Amygdala (tissue), 56 donors: ENCODE results near the gene CAMTA1.

Experiments
- DNase-seq, 56 donors: peaks; one replicate each; lab custom pipeline; 2025; lab: John Stamatoyannopoulos, UW

The CAMTA1 gene

DNA sequence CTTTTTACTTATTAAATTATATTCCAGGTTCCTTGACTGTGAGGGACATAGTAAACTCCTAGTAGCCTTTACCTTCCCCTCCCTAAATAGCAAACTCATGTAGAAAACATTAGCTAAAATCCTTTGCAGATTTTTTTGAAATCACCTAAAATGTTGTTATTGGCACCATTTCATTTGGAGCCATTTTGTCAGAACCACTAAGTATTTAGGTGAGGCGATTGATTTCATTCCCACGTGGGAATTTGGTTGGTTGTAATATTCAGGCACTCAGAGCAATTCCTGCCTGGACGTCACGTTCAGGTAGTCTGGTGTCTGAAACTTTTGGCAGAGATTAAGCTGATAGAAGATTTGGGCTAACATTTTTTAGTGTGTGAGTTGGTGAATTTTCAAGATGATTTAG lies 84.3 kb downstream of the CAMTA1 start:
- DNase-seq: no peak

DNA sequence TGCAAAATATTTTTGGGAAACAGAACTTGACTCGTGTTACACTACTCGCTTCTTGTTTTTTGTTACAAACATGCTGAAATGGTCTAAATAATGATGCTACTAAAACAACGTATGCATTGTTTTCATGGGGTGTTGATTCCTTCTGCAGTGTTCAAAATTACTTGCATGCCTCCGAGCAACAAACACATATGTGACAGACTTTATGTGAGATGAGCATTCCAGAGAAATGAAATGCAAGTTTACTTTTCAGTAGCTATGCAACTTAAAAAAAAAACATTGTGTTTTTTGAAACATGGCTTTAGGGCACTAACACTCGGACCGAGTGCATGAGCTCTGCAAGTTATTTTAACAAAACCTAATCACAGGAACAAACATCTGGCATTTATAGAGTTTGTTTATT lies 84.8 kb downstream of the CAMTA1 start:
- DNase-seq: no peak

DNA sequence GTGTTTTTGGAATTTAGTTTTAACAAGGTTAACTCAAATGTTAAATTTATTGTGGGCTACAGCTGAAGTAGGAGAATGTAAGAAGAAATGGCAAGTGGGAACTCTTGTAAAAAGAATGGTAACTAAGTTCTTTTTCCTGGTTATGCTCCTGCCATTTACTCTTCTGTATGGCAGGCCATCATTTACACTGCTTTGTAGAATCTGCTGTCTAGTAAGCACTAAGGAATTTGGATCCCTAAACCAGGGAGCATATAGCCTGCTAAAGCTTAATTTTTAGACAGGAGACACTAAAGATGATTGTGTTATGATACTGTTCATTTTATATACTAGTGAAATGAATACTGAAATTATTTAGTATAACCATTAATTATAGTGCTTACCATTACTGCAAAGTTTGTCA lies 85.3 kb downstream of the CAMTA1 start:
- DNase-seq: no peak

DNA sequence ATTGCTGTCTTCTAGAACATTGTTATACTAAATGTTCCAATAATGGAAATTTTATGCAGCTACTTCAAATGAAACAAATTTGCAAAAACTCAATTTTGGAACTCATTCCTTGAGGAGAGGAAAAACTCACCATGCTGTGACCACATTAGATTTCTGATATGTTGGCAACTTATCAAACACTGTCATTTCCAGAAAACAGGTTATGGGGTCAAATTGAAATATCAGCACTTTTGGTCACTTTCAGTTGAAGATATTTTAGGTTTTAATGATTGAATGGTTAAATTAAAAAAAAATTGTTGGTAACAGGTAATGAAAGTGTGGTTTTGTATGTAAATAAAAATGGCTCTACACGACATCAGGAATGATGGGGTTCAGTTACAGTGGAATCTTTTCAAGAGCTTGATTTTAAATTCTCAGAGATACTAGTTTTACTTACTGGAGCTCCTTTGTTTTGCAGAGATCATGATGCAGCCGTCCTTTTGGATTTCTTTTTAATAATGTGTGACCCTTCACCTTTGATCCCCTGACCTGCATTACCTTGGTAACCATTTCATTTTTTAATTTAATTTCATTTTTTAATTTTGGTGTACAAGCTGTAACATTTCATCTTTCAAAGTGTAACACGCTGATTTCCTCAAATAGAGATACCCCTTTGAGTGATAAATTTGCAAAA lies 86.2 kb downstream of the CAMTA1 start:
- no peak for DNase-seq

DNA sequence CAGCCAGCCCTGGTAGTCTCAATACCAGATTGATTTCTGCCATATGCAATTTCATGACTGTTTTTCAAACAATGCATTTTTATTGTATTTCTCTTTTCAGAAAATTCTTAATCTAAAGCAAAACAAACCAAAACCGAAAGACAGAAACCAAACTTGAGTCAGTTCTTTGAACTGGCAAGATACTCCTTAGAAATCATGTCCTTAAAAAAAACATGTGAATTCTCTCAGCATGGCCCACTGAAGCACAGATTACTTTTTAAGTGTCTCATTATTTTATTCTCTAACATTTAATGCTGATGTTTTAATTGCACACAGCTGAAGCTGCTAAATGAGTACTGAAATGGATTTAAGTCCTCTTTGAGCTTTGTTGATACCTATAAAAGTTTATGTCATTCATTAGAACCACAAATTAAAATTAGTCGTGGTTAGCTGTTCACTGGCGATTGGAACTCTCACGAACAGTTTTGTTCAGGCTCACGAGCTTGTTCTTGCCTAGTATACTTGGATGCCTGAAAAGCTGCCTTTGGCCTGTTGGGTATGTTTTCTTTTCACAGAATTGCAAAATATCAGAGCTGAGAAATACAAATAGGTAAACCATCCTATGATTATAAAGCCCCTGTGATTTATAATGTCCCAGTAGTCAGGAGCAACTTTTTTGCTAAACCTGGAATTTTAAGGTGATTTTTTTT lies 87.5 kb downstream of the CAMTA1 start:
- no peak for DNase-seq

DNA sequence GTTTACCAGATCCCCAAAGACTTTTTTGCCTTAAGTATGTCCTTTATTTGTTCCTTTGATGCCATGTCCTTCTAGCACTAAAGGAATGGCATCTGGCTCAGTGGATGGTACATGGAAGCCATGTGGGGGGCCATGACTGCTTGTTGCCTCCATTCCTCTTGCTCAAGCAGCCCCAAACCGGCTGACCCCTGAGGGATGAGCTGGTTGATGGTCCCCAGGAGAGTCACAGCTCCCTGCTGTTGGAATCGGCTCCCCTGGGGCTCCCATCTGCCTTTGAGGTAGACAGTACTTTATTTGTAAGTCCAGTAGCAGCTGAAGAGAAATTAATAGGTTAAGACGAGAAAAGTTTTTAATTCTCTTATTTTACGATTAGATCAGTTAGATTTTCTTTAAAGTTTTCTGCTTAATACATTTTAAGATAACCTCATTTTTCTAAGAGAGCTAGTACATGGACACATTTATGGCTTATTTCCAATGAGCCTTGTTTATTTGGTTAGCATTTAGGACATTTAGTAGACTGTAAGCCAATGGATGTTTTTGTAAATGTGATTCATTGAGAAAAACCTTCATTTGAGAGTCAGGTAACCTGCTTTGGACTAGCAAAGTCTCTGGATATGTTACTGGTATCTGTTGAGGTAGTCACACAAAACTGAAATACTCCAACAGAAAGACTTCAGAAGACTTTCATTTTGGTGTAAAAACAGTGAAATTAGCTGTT lies 88.2 kb downstream of the CAMTA1 start:
- DNase-seq: no peak

DNA sequence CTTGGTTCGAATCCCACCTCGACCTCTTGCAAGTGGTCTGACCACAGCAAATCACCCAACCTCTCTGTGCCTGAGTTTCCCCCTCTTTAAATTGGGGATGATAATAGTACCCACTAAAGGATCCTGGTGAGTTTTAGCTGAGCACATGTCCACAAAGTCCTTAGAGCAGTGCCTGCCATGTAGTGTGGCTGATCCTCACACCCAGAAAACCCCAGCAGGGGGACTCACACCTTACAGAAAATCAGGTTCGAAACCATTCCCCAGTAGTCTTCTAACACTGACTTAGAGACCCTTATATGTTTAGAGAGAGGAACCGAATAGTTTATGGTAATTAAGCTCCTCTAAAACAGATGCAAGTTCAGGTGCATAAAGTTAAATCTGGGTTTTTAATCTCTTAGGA lies 89.0 kb downstream of the CAMTA1 start:
- no peak for DNase-seq

DNA sequence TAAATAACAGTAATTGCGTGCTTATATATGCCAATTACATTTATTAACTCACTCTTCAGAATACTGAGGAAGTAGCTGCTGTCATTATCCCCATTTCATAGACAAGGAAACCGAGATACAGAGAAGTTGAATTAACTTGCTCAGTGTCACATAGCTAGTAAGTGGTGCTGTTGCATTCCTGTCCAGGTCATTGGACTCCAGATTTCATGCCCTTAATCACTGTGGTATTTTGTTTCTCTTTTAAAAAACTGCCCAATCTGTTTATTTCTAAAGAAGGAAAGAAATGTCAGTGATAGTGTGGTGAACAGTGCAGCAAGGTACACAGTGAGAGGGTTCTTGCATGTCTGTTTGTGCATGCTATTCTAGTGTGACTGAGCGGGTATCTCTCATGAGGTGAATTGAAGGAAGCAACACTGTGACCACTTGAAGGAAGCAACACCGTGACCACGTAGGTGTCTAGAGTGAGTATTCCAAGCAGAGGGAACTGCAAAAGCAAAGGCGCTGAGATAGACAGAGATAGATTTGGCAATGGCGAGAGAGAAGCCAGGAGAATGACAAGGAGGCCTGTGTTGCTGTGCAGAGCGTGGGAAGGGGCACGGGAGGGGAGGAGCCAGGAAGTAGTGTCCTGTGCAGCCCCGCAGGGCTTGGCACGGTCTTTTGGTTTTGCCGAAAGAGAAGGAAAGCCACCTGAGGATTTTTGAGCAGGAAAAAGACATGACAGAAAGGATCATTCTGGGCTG lies 95.9 kb downstream of the CAMTA1 start:
- no peak for DNase-seq

DNA sequence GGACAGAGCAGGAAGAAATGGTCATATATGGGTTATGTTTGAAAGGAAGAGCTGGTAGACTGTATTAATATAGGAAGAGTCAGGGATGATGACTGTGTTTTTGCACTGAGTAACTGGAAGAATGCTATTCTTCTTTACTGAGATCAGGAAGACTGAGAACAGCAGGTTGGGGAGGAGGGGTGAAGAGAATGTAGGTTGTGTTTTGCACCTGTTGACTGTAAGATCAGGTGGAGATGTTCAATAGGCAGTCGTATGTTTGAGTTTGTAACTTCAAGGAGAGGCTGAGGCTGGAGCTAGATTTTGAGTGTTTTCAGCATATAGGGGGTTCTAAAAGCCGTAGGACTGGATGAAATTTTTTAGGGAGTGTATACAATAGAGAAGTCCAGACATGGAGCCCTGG lies 97.2 kb downstream of the CAMTA1 start:
- no peak for DNase-seq

DNA sequence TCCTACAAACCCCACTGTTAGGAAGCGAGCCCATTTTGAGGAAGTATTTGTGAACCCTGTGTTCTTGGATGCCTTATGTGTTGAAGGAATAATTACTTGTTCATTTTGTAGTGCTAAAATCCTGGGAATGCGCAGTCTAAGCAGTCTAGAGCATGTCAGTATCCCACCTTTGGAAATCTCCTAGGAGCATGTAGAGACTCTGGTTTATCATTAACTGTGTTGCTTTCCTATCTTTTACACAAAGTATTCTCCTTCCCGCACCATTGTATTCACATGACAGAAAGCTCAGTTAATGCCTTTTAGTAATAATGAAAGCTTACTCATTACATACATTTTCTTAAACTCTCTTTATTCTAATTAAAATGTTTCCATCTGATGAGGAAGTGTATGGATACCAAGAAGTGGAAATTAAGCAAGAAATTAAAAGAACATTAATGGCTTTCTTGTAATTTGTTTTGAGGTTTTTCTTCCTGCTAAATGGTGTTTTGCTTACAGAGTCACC lies 99.4 kb downstream of the CAMTA1 start:
- no peak for DNase-seq

DNA sequence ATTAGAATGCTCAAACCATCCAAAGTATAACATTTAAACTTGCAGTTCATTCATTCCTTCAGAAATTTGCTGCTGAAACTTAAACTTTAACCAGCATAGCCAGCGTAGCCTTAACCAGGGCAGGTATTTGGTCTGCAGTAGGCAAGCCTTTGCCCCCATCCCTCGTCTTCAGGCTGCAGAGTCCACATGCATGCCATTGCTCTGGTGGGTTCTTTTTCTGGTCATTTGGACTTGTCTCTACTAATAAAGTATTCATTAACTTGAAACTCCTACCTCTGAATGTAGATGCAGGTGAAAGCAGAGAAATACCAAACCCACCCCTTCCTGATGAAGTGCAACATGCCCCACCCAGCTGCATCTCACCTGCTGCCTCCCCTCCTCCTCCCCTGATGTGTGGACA lies 100.2 kb downstream of the CAMTA1 start:
- no peak for DNase-seq

DNA sequence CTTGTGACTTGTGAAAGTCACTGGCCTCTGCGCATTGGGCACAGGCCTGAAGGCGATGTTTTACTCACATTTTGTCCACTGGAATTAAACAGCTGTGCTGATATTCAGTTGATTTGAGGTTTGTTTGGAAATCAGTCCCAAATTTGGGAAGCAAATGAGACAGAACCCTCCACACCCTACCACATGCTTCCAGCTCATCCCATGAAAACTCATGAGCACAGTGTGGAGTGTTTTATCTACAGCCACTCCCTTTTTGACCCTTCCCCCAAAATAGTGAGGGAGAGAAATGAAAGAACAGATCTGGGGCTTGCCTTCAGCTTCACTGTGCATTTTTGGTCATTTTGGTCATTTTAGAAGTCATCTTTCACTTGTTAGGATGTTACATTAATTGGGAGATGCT lies 101.3 kb downstream of the CAMTA1 start:
- no peak for DNase-seq

DNA sequence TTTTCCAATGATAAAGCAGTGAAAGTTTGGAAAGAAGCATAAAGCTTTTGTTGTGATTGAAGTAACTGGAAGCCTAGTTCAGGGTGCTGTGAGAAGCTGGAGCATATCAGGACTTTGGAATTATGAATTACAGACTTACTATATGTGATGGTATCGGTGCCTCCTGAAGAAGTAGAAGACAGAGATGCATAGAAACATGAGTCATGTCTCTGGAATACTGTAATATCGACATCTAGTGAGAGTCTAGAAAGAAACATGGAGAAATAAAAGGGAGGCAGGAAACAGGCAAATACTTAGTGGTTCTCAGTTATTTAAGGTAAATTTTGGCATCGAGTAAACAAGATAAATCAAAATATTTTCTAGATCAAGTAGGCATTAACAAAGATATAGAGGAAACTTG lies 103.0 kb downstream of the CAMTA1 start:
- no peak for DNase-seq

DNA sequence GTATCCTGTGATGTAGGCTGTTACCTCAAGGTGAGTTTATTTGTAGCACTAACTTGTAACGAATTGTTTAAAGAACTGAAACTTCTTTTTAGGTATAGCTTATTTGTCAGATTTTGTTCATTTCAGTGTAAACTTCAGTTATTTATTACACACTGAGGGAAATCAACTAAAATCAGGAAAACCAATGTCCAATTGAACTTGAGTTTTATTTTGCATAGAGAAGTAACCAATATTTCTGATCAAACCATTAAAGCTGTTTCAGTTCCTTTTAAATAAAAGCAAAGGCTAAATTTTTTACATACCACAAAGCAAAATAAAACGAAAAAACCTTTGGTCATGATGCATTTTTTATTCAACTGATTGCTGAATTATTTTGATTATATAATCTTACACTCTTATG lies 103.6 kb downstream of the CAMTA1 start:
- no peak for DNase-seq

DNA sequence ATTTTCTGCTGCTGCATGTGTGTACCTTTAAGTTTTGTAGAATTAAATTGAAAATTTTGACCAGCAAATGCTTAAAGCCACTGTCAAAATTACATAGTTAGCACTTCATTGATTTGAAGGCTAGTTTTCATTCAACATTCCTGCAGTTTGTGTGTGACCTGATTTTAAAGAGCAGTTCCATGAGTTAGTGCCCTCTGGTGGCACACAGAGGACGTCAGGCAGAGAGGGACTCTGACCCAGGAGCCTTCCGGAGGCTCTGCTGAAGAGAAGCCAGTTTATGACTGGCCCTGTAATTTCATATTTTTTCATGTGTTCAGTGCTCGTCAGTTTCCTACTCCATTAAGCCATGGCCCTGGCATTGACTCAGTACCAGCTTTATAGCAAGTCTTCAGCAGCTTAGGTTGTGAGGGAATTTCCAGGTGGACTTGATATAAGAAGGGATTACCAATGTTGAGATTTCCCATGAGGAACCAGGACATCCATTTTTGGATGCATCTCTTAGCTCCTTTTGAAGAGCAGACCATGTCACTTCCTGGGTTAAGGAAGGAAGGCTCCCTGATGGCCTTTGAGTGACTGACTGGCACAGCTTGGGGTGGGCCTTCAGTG lies 104.7 kb downstream of the CAMTA1 start:
- DNase-seq: peak in 23 of 56 donors; percentile 6 to 70 (median 21)

DNA sequence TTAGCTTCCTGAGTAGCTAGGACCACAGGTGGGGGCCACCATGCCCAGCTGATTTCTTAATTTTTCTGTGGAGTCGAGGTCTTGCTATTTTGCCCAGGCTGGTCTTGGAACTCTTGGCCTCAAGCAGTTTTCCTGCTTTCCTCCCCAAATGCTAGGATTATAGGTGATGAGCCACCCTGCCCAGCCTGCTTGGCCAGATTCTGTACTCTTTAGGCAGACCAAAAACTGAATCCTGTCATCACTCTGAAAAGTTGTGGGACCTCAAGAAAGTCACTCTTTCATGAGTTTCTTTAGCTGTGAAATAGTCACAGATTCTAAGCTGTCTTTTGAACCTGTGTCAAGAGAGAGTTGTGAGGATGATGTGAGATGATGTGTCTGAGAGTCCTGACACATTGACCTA lies 105.4 kb downstream of the CAMTA1 start:
- no peak for DNase-seq

DNA sequence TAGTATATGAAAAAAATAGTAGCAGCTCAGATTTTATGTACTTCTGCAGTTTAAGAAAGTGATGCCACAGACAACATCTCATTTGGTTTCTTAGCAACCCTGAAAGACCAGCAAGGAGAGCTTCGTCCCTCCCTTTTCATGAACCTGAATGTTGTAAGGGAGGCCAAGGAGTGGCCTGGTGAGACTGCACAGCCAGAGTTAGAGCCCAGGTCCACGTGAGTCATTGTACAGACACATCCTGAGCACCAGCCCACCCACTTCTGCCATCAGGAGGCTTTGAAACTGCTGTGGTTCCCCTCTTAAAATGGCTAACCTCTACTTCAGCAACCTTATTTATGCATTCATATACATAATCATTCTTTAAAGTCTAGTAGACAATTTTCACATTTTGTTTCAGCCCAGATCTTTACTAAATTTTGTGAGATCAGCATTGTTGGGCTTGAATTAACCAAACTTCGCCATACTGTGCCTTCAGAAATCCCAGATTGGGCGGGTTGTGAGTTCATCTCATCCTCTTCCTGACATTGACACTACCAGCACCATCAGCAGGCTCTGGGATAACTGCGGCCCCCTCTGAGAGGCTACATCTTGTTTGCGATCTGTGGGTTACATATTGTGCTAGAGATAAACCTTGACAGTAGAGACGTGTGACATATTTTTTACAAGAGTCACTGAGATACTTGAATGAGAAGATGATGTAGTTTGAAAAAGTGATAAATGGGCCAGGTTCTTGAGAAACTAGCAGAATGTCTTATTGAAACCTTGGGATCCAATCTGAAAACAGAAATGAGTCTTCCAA lies 106.7 kb downstream of the CAMTA1 start:
- DNase-seq: no peak

DNA sequence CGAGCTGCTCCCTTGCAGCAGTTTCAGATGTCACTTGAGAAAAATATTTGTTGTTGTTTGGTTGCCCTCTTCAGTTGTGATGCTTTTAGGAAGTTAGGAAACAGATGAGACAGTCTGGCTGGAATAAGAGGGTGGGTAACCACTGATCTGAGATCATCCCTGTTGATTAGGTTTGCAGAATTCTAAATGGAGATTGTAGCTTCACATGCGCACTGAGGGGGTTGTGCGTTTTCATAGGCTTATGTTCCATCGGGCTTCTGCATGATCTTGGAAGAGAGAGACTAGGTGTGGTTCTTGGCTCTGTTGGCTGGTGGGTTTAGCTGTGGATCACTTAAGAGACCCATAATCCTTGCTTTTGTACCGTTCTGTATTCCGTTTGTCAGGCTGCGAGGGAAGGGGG lies 108.1 kb downstream of the CAMTA1 start:
- peak in 1 of 56 donors; percentile 23 for DNase-seq

DNA sequence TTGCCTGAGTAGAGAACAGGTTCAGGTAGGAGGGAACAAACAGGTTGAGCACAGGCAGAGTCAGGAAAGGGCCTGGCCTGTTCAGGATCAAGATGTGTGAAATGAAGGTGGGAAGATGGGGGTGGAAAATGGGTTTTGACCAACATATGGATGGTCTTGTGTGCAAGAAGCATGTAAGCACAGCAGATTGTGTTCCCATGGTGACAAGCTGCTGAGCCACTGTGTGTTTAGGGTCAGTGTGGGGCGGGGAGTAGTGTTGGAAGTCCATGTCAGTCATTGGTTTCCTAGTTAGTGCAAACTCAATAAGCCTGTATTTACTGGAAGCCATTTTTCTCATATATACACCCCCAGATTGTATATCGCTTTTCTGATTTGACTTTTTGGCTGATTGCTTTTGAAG lies 111.9 kb downstream of the CAMTA1 start:
- DNase-seq: no peak
